Measurements from ENCODE around the gene PTTG1. TPM values are rescaled to one million over a fixed set of nuclear protein-coding genes. Genes with fewer than 3 reads are reported as not detected.
A peak's percentile ranks its signal among the peaks of the same experiment; 100 is the strongest.

PTTG1 gene
- total RNA-seq, 1 experiment from 2014 or later = 157 TPM

DNA sequence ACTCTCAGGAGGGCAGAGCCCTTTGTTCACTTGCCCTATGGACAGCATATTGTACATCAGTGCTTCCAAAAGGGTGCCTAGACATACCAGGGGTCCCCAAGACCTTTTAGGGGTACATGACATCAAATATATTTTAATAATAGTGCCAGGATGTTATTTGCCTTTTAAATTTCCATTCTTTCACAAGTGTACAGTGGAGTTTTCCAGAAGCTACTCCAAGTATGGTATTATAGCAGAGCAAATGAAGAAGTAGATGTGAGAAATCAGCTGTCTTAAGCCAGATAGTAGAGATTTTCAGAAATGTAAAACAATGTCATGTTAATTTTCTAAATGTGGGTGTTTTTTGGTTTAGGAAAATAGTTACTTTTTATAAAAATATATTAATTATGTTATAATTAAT, 15.6 kb downstream of the PTTG1 start:
- no peak for DNase-seq
- TF ChIP-seq, protein P1, sequence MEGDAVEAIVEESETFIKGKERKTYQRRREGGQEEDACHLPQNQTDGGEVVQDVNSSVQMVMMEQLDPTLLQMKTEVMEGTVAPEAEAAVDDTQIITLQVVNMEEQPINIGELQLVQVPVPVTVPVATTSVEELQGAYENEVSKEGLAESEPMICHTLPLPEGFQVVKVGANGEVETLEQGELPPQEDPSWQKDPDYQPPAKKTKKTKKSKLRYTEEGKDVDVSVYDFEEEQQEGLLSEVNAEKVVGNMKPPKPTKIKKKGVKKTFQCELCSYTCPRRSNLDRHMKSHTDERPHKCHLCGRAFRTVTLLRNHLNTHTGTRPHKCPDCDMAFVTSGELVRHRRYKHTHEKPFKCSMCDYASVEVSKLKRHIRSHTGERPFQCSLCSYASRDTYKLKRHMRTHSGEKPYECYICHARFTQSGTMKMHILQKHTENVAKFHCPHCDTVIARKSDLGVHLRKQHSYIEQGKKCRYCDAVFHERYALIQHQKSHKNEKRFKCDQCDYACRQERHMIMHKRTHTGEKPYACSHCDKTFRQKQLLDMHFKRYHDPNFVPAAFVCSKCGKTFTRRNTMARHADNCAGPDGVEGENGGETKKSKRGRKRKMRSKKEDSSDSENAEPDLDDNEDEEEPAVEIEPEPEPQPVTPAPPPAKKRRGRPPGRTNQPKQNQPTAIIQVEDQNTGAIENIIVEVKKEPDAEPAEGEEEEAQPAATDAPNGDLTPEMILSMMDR (IDR thresholded peaks at IDR 0.05; ENCODE audit: insufficient read depth in 1 of 2, low read depth in 1 of 2, low read length in 1 of 2, severe bottlenecking in 1 of 2, unreplicated experiment in 1 of 2) = no peak
- Histone ChIP-seq H3K4me3 (ENCODE audit: low read depth, low read length) (no peak overlapping the region), H3K4me1 (no peaks in the 10 kb centered on the region; the same call in 1 of the 2 replicates), H3K36me3 (ENCODE audit: control insufficient read depth, insufficient read depth, low read length) (no peaks in the 10 kb centered on the region), H3K27me3 (replicated peaks; ENCODE audit: control insufficient read depth, insufficient read depth, low read length) (no peaks in the 10 kb centered on the region), H3K9me3 (no peaks in the 10 kb centered on the region)
- Mint-ChIP-seq H3K36me3 (ENCODE audit: insufficient read depth, unreplicated experiment) (no peaks in the 10 kb centered on the region), H3K4me3 (ENCODE audit: unreplicated experiment) (no peak overlapping the region), H3K4me1 (ENCODE audit: low read depth, unreplicated experiment) (peaks cover 6% of the 10 kb centered on the region), H3K9me3 (ENCODE audit: unreplicated experiment) (no peaks in the 10 kb centered on the region), H3K27ac (ENCODE audit: unreplicated experiment) (no peak overlapping the region), H3K27me3 (ENCODE audit: insufficient read depth, unreplicated experiment) (no peaks in the 10 kb centered on the region)
- intact Hi-C loops (cut with micrococcal nuclease; ENCODE audit: unreplicated experiment) = loop anchor here (5.0 to 10.0 kb wide), 3 partner anchors 40 to 468 kb away; no protein-coding TSS in a partner anchor
- BruUV-seq (replicated peaks) = no TSS peak
- ChIA-PET POLR2A (no interaction called here), CTCF (no interaction called here)

DNA sequence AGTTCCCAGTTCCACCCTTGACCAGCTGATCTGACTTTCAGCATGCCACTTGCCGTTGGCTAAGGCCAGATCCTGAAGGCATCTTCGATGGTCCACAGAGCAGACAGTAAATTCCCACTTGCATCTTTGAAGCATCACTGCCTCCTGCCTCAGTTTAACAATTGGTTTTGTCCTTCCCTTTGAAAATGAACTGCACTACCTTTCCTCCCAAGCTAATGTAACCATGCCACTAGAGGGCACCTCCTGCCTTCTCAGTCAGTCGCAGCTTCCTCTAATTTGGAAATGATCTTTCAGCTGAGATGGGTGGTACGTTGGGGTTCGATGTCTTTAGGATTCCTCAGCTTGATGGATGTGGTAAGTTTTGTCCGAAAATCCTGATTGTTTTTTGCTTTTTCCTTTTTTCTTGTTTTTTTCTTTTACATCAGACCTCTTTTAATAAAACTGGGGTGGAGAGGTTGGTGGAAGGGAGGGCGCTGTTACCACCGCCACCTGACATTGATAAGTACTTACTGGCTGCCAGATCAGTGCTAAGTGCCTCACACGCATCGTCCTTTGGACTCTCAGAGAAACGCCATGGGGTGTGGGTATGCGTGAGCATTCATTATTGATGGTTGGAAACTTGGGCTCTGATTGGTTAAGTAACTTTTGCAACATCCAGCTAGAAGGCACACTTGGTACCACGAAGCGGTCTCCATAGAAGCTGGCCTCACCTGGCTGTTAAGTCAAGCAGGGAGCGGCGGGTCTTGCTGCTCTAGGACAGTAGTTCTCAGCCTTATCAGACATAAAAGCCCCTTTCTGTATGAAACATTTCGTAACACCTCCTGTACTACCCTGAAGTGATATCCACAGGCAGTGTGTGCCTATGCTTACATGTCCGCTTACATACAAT, 16.9 kb downstream of the PTTG1 start:
- CTCF ChIA-PET = interaction anchor here (0.6 to 2.6 kb wide), 14 partner anchors 17 to 1372 kb away, joined by 3 to 43 read pairs (median 6); partner anchors contain the start of genes PTTG1 and SLU7
- no peaks in the 10 kb centered on the region for H3K27me3 ChIP-seq (replicated peaks; ENCODE audit: control insufficient read depth, insufficient read depth, low read length)
- POLR2A ChIA-PET = no interaction called here
- no peaks in the 10 kb centered on the region for H3K9me3 ChIP-seq
- Mint-ChIP-seq H3K27ac (ENCODE audit: unreplicated experiment) (no peak overlapping the region), H3K4me1 (ENCODE audit: low read depth, unreplicated experiment) (peaks cover 6% of the 10 kb centered on the region), H3K27me3 (ENCODE audit: insufficient read depth, unreplicated experiment) (no peaks in the 10 kb centered on the region), H3K4me3 (ENCODE audit: unreplicated experiment) (peak overlapping the region; percentile 66), H3K9me3 (ENCODE audit: unreplicated experiment) (no peaks in the 10 kb centered on the region), H3K36me3 (ENCODE audit: insufficient read depth, unreplicated experiment) (no peaks in the 10 kb centered on the region)
- DNase-seq = peak; percentile 52 to 71
- H3K4me1 ChIP-seq = no peaks in the 10 kb centered on the region; the same call in 1 of the 2 replicates
- peak overlapping the region; percentile 23 for H3K4me3 ChIP-seq (ENCODE audit: low read depth, low read length)
- intact Hi-C loops (cut with micrococcal nuclease; ENCODE audit: unreplicated experiment) = loop anchor here (1.0 to 10.0 kb wide), 7 partner anchors 22 to 466 kb away; no protein-coding TSS in a partner anchor
- H3K36me3 ChIP-seq (ENCODE audit: control insufficient read depth, insufficient read depth, low read length) = no peaks in the 10 kb centered on the region
- no TSS peak for BruUV-seq (replicated peaks)
- TF ChIP-seq, protein P1 (IDR thresholded peaks at IDR 0.05; ENCODE audit: insufficient read depth in 1 of 2, low read depth in 1 of 2, low read length in 1 of 2, severe bottlenecking in 1 of 2, unreplicated experiment in 1 of 2) = peak; percentile 86 to 88

DNA sequence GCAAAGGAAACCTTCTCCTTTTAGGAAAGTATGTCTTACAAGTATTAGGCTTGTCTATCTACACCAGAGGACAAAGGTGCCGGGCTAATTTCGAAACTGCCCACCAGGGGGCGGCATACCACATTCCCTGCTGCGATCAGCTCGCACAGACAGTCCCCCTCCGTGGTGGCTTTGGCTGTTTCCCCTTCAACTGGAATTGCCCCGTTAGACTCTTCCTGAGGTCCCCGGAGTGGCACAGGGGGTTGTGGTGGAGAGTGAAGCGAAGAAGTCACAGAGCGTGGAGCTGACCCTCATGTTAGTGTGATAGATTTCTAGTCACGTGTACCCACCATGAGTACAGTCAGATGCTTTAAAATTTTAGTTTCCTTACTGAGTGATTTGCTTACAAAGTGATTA, 17.5 kb downstream of the PTTG1 start:
- POLR2A ChIA-PET = interaction anchor here (0.6 kb wide), 1 partner anchor 9 kb away, joined by 4 read pairs; no protein-coding TSS in a partner anchor
- no TSS peak for BruUV-seq (replicated peaks)
- CTCF ChIA-PET = interaction anchor here (0.6 to 2.6 kb wide), 10 partner anchors 17 to 1785 kb away, joined by 3 to 43 read pairs (median 8); partner anchors contain the start of genes PTTG1 and SLU7
- Mint-ChIP-seq H3K4me3 (ENCODE audit: unreplicated experiment) (peak overlapping the region; percentile 66), H3K27ac (ENCODE audit: unreplicated experiment) (no peak overlapping the region), H3K9me3 (ENCODE audit: unreplicated experiment) (no peaks in the 10 kb centered on the region), H3K36me3 (ENCODE audit: insufficient read depth, unreplicated experiment) (no peaks in the 10 kb centered on the region), H3K27me3 (ENCODE audit: insufficient read depth, unreplicated experiment) (no peaks in the 10 kb centered on the region), H3K4me1 (ENCODE audit: low read depth, unreplicated experiment) (peaks cover 6% of the 10 kb centered on the region)
- Histone ChIP-seq H3K9me3 (no peaks in the 10 kb centered on the region), H3K27me3 (replicated peaks; ENCODE audit: control insufficient read depth, insufficient read depth, low read length) (no peaks in the 10 kb centered on the region), H3K36me3 (ENCODE audit: control insufficient read depth, insufficient read depth, low read length) (no peaks in the 10 kb centered on the region), H3K4me1 (no peaks in the 10 kb centered on the region; the same call in 1 of the 2 replicates), H3K4me3 (ENCODE audit: low read depth, low read length) (peak overlapping the region; percentile 23)
- intact Hi-C loops (cut with micrococcal nuclease; ENCODE audit: unreplicated experiment) = loop anchor here (1.0 to 10.0 kb wide), 5 partner anchors 21 to 466 kb away; no protein-coding TSS in a partner anchor
- peak; percentile 84 to 90 for DNase-seq
- TF ChIP-seq, protein P1 (IDR thresholded peaks at IDR 0.05; ENCODE audit: insufficient read depth in 1 of 2, low read depth in 1 of 2, low read length in 1 of 2, severe bottlenecking in 1 of 2, unreplicated experiment in 1 of 2) = peak; percentile 89 to 91

Measured in Caco-2 (cell line).